NCI-H146 treated with DMSO at 0.1 percent for 48 hours (cell line): ENCODE data around the gene MEGF11.

Source experiments
- DNase-seq: peaks from one replicate; lab custom pipeline; 2025; ENCODE audit not compliant: unreplicated experiment; lab: John Stamatoyannopoulos, UW

MEGF11 gene

DNA sequence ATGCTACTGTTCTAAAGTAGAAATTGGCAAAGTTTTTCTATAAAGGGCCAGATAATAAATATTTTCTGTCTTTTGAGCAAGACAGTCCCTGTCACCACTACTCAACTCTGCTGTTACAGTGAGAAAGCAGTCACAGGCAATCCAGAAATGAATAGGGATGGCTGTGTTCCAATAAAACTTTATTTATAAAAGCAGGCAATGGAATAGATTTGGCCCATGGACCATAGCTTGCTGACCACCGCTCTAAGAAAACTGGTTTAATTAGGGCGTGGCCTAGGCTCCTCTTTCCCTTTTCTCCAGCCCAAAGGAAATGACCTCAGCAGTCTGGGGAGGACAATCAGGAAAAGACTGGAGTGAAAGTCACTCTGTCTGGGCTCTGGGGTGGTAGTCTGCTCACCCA is 183.8 kb downstream of the MEGF11 start:
- DNase-seq = no peak

GRCh38 chr15:66068801-66069200 is 184.7 kb downstream of the MEGF11 start:
- no peak for DNase-seq

DNA sequence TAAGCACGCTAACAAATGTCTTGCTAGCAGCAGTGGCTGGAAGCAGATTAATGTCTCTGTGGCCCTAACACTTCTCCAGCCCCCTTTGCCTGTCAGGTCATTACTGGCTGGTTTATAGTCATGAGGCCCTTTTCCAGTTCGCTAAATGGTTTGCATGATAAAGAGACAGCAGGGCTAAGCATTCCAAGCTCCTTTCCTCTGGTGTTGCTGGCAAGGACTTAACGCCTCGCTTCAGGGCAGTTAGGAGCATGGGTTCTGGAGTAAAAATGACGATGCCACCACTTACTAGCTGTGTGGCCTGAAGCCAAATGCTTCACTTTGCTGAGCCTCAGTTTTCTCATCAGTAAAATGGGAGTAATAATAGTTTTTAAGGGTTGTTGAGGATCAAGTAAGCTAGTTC is 185.9 kb downstream of the MEGF11 start:
- DNase-seq = no peak

DNA sequence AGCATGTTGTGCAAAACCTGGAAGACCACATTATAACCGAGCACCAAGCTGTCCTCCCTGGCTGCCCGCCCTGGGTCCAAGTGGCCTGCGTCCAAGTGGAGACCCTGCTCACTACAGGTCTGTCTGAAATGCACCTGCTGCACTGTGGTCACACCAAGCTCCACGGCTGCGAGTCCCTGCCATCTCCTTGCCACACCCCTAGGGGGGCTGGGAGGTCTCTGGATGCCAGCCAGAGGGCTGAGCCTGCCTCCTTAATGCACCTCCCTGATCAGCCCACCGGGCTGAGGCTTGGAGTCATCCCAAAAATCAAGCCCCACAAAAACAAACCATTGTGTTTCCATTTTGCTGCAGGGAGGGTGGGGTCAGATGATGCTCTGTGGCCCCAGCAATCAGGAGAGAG is 187.1 kb downstream of the MEGF11 start:
- DNase-seq = no peak

GRCh38 chr15:66066005-66066404 is 187.5 kb downstream of the MEGF11 start:
- no peak for DNase-seq

GRCh38 chr15:66065325-66065724 is 188.2 kb downstream of the MEGF11 start:
- DNase-seq = no peak

DNA sequence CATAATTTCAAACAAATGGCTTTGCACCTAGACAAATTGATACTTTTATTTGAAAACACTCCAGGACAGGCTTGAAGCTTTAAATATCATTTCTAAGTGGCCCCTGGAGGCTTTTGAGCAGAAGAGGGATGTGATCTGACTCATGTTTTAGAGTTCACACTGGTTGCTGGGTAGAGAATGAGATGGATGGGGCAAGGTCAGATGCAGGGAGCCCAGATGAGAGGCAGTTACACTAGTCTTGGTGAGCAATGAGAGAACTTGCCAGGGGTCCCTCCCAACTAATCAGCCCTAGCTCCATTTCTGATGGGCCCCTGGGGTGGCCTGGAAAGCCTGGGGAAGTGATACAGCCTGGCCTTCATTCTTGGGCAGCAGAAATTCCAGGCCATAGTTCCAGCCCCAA is 190.4 kb downstream of the MEGF11 start:
- no peak for DNase-seq

GRCh38 chr15:66057089-66057488 is 196.5 kb downstream of the MEGF11 start:
- DNase-seq = no peak

GRCh38 chr15:66053991-66054390 is 199.6 kb downstream of the MEGF11 start:
- DNase-seq = no peak

- DNase-seq = no peak
Observed at GRCh38 chr15:66051833-66052232, 201.7 kb downstream of the MEGF11 start.

DNA sequence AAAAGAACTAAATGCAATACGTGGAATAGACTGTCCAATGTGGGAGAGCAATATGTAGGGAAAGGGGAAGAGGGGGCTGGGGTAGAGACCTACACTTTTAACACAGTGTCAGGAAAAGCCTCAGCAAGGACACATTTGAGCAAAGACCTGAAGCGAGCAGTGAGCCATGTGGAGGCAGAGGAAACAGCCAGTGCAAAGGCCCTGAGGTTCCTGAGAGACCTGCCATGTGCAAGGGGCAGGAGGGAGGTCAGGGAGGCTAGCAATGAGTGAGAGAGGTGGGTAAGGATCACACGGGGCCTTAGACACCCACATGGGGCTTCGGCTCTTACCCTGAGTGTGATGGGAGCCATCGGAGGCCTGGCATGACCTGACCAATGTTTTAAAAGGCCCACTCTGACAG is 203.3 kb downstream of the MEGF11 start:
- DNase-seq = no peak

DNA sequence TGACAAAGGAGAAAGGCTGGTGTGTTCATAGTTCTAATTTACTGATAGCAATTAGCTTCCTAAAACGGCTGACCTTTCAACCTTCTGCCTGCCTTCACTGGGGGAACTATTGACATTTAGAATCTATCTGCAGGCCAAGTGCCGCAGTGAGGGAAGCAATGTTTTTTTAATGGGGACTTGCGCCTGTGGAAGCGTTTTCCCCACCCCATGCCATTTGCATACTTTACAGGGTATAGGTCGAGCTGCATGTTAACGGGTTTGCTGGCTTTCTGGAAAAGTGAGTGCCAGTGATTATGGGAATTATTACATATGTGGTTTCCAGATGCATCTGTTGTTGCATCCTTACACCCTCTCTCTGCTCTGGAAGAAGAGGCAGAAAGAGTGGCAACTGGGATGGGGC is 204.2 kb downstream of the MEGF11 start:
- DNase-seq = no peak

GRCh38 chr15:66047321-66048024 is 206.1 kb downstream of the MEGF11 start:
- DNase-seq = no peak

GRCh38 chr15:66046751-66047150 is 206.8 kb downstream of the MEGF11 start:
- no peak for DNase-seq

DNA sequence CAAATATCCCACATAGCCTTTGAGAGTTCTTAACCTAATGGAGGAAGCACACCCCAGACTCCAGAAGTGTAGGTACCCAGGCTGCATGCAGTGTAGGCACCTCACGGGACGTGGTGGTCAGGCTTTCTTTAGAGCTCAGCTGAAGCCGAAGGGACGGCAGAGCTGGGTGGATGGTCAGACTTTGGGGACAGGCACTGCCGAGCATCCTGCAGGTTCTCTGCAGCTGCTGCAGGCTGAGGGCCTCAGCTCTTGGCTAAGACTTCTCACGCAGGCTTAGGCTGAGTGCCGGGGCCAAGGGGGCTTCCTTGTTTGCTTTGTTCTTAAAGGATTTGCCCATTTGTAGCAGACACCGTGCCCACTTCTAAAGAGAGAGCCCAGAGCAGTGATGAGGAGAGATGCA is 207.2 kb downstream of the MEGF11 start:
- no peak for DNase-seq

DNA sequence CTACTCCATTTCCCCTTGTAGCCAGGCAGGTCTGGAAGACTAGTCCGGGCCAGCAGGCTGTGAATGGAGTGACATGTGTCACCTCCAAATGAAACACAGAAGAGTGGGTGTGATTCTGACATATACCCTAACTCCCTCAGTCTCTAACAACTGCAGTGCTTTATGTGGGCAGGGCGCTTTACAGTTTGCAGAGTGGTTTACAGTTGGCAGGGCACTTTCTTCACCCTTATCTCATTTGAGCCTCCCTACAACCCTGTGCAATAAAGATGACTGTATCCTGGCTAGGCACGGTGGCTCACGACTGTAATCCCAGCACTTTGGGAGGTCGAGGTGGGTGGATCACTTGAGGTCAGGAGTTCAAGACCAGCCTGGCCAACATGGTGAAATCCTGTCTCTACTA is 208.0 kb downstream of the MEGF11 start:
- no peak for DNase-seq

GRCh38 chr15:66044837-66045236 is 208.7 kb downstream of the MEGF11 start:
- no peak for DNase-seq

DNA sequence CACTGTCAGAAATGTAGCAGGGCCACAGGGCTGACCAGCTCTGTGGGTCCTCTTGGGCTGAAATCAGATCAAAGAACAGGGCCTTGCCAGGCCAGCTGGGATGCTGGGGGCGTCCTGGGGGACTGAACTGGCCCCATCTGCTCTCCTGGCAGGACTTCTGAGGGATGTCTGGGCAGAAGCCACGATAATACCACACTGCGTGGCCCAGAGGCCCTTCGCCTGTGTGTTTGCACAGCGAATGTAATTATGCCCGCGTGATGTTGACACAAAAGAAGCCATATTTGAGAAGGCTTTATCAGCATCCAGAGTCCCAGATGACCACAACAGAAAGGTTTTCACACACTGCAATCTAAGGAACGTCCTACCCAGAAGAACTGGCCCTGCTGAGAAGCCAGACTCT is 210.3 kb downstream of the MEGF11 start:
- DNase-seq = peak; percentile 81

GRCh38 chr15:66042624-66043023 is 210.9 kb downstream of the MEGF11 start:
- DNase-seq = no peak

- no peak for DNase-seq
Observed at GRCh38 chr15:66041276-66041675, 212.3 kb downstream of the MEGF11 start.

DNA sequence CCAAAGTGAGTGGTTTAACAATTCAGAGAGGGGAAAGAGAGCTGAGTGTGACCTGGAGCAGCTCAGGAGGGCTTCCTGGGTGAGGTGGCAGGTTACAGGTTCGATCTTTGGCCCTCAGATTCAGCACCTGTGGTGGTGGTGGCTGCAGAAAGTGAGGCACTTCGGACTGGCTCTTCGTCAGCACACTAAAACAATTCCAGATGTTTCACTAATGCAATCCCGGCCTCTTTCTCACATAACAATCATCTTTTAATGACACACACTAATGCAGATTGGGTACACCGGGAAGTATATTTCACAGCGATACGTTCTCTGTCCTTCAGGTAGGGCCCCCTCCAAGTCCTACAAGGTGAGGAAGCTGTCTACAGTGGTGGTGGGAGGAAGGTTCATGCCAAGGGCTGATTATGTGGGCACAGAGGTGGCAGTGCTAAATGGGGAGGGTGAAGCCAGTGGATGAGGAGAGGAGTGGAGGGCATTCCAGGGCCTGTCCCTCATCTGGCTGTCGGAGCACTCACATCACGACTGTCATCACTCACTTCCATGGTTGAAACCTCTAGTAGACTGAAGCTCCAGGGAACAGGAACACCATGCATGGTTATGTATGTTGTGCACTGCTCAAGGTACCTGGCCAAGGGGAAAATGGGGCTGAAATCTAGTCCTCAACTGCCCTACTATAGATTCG is 213.2 kb downstream of the MEGF11 start:
- no peak for DNase-seq

GRCh38 chr15:66039117-66039871 is 214.3 kb downstream of the MEGF11 start:
- DNase-seq = no peak
